Measurements from ENCODE around the gene JMJD7.
A peak's percentile ranks its signal among the peaks of the same experiment; 100 is the strongest.

Gene JMJD7

GRCh38 chr15:41866263-41866703 lies 38.4 kb downstream of the JMJD7 start:
- no peak for DNase-seq (ENCODE audit: low read depth)

DNA sequence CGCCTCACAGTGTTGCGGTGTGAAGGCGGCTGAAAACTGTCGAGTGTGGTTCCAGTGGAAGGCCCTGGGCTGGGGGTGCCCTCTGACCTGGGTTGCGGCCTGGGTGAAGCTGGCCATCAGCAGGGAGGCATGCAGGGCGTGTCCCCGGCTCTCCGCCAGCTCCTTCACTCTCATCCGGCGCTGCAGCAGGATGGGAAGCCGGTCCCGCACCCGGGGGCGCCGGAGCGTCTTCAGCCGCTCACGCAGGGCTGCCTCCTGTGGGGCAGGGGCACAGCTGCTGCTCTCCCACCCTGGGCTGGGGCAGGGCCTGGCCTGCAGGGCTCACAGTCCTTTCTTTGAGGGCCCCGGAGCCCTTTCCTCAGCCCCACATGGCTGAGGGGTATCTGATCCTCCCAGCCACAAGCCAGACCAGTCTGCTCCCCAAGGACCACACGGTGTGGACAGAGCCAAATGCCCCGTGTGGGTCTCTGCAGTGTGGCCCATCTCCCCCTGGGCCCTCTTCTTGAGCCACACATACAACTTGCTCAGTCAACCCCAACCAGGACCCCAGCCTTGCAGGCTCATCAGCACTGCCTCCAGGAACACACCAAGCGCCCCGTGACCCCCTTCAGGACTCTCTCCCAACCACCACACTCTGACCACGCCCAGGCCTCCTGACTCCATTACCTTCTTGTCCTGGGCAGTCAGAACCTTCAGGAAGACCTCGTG lies 39.1 kb downstream of the JMJD7 start:
- DNase-seq (ENCODE audit: low read depth), result no peak

GRCh38 chr15:41868321-41868720 lies 40.4 kb downstream of the JMJD7 start:
- DNase-seq (ENCODE audit: low read depth), result no peak

DNA sequence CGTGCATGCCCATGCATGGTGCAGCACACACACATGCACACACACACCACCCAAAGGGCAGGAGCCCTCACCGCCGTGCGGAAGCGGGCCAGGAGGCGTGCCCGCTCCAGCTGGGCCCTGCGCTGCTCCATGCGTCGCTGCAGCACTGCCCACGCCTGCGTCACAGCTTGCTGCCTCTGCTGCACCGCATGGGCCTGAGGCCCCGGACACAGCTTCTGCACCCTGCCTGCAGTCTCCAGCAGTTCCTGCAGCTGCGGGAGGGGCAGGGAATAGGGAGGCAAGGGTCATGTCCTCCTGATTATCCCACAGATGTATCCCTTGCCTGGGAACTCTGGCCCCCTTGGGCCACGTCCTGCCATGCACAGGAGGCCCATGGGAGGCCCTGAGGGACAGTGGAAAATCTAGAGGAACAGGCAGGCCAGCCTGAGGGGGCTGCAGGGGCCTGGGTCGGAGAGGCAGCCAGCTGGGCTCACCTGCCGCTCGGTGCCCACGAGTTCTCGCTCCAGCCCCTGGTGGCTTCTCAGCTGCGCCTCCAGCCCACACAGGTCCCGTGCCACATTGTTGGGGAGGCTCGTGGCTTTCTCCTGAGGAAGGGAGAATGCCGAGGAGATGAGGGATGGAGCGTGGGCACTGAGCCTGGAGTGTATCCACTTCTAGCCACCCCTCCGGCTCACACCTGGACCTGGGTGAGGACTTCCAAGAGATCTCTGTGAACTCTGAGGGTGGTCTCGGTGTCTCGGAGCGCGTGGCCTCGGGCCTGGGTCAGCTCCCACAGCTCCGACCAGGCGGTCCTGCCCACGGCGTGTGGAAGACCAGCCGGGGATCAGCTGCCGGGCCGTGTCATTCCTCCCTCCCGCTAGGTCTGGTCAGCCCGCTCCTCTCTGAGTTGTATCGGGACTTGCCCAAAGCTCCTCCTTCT lies 42.1 kb downstream of the JMJD7 start:
- DNase-seq (ENCODE audit: low read depth), result no peak

- DNase-seq (ENCODE audit: low read depth), result peak; percentile 41
Observed at GRCh38 chr15:41870689-41871081, 42.8 kb downstream of the JMJD7 start.

DNA sequence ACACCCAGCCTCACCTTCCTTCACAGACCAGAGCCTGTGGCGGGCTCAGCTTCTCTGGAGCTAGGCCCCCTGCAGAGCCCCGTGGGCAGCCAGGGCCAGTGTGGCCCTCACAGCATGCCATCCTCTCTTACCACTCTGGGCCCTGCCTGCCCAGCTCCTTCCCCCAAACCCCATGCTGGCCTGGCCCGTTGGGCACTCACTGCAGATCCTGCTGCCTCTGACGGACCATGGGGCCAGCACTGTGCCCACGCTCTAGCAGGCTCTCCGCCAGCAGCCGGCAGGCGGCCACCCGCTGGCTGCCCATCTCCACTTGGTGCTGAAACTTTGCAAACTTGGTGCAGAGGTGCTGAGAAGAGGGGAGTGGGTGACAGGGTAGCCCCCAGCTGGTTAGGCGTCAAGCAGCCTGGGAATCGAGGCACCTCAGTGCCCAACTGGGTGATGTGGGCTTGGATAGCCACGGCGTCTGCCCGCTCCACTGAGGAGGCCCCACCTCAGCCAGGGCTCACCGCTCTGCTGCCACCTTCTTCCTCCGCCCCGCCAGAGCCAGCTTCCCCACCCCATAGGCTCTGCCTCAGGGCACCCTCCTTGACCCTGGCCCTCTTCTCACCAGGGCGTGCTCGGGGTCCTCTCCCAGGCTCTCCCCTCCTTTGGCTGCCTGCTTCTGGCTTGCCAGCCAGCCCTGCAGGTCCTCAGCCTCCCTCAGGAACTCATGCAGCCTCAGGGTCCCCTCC lies 43.4 kb downstream of the JMJD7 start:
- DNase-seq (ENCODE audit: low read depth), result no peak

DNA sequence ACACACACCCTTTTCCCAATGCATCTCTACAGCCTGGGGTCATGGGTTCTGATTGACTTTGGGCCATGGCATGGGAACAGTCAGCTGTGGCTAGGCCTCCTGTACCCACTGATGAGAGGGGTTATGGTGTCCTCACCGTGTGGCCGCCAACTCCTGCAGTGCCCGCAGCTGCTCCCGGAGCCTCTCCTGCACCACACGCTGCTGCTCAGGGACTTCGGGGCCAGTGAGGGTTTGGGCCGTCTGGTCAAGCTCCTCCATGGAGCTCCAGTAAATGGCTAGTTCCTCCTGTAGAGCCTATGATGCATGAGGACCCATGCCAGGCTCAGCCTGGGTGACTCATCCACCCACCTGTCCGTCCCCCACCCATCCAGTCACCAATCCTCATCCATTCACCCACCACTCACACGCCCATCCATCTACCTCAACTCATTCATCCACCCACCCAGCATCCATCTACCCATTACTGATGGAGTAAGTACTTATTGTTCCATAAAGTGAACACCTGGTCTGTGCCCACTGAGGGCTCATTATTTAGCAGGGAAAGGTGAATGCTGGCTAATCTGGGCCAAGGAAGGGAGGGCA lies 44.4 kb downstream of the JMJD7 start:
- DNase-seq (ENCODE audit: low read depth), result no peak

DNA sequence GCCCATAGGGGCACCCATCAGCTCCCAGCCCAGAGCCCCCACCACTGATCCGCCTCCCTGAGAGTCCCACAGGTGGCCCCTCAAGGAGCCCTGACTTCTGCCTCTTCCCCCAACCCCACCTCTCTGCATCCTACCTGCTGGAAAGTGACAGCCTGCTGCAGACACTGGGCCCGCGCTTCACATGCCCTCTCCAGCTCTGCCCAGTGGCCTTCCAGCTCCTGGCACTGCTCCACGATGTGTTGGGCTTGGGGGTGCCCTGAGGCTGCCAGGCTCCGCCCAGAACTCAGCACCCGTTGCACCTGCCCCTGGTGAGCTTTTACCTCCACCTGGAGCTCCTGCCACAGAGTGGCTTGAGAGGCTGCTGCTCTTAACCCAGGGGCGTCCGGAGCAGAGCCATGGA lies 45.8 kb downstream of the JMJD7 start:
- no peak for DNase-seq (ENCODE audit: low read depth)

DNA sequence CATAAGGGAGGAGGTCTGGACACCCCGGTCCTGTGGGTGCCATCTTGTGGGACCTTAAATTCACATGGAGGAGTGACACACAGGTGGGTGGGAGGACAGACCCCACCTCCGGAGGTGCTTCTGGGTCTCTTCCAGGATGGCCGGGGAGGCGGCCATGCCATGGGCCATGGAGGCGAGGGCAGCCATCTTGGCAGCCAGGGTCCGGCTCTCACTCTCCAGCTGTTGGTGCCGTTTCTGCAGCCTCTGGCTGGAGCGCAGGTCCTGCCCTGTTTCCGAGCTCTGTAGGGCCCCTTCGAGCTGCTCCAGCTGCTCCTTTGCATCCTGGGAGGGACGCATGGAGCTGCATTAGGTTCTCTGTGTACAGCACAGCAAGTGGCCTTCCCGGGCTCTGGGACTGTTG lies 46.8 kb downstream of the JMJD7 start:
- no peak for DNase-seq (ENCODE audit: low read depth)

DNA sequence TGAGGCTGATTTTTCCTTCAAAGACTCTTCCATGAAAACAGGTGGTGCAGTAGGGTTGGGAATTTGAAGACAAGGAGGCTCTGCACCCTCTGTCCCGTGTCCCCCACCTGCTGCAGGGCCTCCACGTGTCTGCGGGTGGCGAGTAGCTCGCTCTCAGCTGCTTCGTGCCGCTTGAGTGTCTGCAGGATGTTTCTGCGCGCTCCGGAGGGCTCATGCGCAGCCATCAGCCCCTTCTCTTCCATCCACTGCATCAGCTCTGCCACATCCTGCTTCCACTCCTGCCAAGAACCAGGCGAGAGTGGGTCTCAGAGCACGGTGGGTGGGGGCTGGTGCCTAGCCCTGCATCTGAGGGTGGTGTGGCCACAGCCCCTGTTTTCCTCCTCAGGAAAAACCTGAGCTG lies 48.1 kb downstream of the JMJD7 start:
- DNase-seq (ENCODE audit: low read depth), result no peak

GRCh38 chr15:41876689-41877088 lies 48.8 kb downstream of the JMJD7 start:
- DNase-seq (ENCODE audit: low read depth), result no peak

DNA sequence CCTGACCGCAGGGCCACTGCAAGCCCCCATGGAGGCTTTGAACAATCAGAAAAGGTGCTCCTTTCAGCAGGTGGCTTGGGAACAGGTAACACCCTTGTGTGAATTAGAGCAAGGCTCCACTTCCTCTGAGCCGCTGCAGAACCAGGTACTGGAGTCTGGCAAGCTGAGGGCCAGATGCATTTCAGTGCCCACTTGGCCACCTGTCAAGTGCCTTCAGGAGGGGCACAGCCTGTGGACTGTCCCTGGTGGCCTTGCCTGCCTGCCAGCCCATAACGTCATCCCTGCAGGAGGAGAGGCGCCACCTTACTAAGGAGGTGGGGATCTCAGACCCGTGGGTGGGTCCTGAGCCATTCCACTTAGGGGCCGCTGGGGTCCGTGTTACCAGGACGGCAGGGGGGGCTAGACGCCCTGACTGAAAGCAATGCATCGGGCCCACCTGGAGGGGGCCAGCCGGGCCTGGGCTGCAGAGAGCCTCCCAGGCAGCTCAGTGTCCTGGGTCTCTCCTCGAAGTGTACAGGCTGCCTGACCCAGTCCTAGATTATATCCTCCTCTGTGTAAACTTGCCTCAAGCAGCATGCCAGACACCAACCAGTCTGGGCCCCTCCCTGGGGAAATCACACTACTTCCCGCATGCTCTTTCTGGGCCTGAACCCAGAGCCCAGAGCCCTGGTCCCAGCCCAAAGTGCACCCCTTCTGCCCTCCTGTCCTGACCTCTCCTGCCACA lies 49.9 kb downstream of the JMJD7 start:
- no peak for DNase-seq (ENCODE audit: low read depth)

DNA sequence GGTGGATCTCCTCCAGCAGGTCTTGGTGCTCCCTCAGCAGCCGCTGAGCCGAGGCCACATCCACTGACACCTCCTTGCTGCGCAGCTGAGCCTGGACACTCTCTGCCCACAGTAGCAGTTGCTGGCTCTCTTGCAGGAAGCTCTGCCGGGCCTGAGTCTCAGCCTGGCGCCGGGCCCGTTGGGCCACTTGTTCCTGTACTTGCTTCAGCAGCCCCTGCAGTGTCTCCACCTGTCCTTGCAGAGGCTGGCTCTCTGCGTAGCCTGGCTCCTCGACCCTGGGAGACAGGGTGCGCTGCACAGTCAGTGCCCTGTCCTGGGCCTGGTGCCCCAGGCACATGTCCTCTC lies 50.4 kb downstream of the JMJD7 start:
- DNase-seq (ENCODE audit: low read depth), result no peak

GRCh38 chr15:41879321-41879845 lies 51.5 kb downstream of the JMJD7 start:
- no peak for DNase-seq (ENCODE audit: low read depth)

DNA sequence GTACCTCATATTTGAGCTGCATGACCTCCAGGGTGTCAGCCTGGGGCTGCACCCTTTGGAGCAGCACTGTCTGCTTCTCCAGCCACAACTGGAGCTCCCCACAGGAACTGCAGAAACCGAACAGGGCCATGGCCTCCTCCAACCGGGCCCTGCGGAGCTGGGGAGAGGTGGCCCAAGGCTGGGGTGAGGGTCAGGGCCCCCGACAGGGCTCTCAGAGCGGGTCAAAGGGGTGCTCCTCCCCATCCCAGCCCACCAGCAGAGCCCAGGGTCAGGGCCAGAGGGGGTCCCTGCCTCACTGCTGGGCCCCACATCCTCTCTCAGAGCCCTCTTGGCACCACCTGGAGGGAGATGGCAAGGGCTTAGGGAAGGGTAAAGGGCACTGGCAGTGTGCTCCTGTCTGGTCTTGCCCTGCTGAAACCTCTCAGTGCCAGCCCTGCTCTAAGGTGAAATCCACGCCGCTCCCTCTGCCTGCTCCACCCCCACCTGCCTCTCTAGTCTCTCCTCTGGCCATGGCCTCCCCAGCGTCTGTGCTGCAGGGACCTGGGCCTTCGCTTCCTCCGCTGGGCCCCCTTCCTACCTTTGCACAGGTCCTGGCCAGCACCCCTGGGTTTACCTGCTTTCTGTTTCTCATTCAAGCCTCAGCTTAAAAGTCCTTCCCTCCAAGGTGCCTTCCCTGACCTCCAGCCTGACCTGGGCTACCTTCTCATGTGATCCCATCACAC lies 52.4 kb downstream of the JMJD7 start:
- DNase-seq (ENCODE audit: low read depth), result no peak

DNA sequence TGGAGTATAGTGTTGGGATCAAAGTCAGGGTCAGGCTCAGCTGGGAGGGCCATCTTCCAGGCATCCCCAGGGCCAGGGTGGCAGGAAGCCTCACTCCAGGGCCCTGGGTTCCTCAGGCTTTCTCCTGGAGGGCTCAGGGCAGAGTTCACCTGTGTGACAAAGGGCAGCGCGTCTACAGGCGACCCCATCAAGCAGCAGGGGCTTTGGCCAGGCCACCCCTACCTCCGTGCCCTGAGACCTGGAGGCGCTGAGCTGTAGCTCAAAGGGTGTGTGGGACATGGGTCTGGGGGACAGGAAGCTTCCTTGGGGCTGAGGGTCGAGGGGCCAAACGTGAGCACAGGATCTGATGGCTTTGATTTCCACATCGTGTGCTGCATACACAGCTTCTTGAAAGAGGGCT lies 53.2 kb downstream of the JMJD7 start:
- DNase-seq (ENCODE audit: low read depth), result no peak

- DNase-seq (ENCODE audit: low read depth), result no peak
Observed at GRCh38 chr15:41881550-41881919, 53.6 kb downstream of the JMJD7 start.

GRCh38 chr15:41881920-41882688 lies 54.2 kb downstream of the JMJD7 start:
- DNase-seq (ENCODE audit: low read depth), result no peak

- DNase-seq (ENCODE audit: low read depth), result no peak
Observed at GRCh38 chr15:41882689-41883483, 55.0 kb downstream of the JMJD7 start.

All from activated T-helper 9 cell treated with anti-CD3 and anti-CD28 coated beads, Interleukin-2, amount 50 U/mL, for 16 hours (primary cell).